Measurements from ENCODE around the gene PRKCSH. TPM values are rescaled to one million over a fixed set of nuclear protein-coding genes. Genes with fewer than 3 reads are reported as not detected.

Gene PRKCSH
- total RNA-seq, 2 experiments from 2014 or later, result 225 to 269 TPM

GRCh38 chr19:11437955-11438354, 2.5 kb downstream of the PRKCSH start:
- ChIA-PET POLR2A (no interaction called here), CTCF (interaction anchor here (0.6 to 0.8 kb wide), 2 partner anchors 94 to 311 kb away, joined by 3 read pairs; no protein-coding TSS in a partner anchor)
- no peaks in the 10 kb centered on the region for H3K9me3 Mint-ChIP-seq (ENCODE audit: low read depth)
- DNase-seq (no peak), ATAC-seq (no peak)
- H3K27me3 Mint-ChIP-seq, result no peaks in the 10 kb centered on the region
- peaks cover 16% of the 10 kb centered on the region for H3K4me1 Mint-ChIP-seq
- intact Hi-C loops (cut with DNase I, micrococcal nuclease), result loop anchor here in 1 of 2 experiments (5.0 kb wide), 1 partner anchor 299 kb away; the partner anchor contains the start of gene ZNF823
- H3K36me3 Mint-ChIP-seq (ENCODE audit: low read depth), result peaks cover 35% of the 10 kb centered on the region
- H3K27ac Mint-ChIP-seq, result peak overlapping the region; percentile 5
- peak overlapping the region; percentile 43 for H3K4me3 Mint-ChIP-seq

- ChIA-PET POLR2A (interaction anchor here (0.8 kb wide), 1 partner anchor 9 kb away, joined by 8 read pairs; the partner anchor contains the start of genes ODAD3 and PRKCSH), CTCF (interaction anchor here (0.6 kb wide), 1 partner anchor 53 kb away, joined by 4 read pairs; no protein-coding TSS in a partner anchor)
- H3K4me3 Mint-ChIP-seq, result no peak overlapping the region
- H3K4me1 Mint-ChIP-seq, result peaks cover 2% of the 10 kb centered on the region
- no peaks in the 10 kb centered on the region for H3K9me3 Mint-ChIP-seq (ENCODE audit: low read depth)
- ATAC-seq (no peak), DNase-seq (no peak)
- no peak overlapping the region for H3K27ac Mint-ChIP-seq
- H3K36me3 Mint-ChIP-seq (ENCODE audit: low read depth), result peaks cover 26% of the 10 kb centered on the region
- no peaks in the 10 kb centered on the region for H3K27me3 Mint-ChIP-seq
- intact Hi-C loops (cut with DNase I, micrococcal nuclease), result no loop called here
Observed at GRCh38 chr19:11444059-11444458, 8.6 kb downstream of the PRKCSH start.

GRCh38 chr19:11445141-11445540, 9.7 kb downstream of the PRKCSH start:
- peaks cover 2% of the 10 kb centered on the region for H3K4me1 Mint-ChIP-seq
- H3K27ac Mint-ChIP-seq, result no peak overlapping the region
- H3K27me3 Mint-ChIP-seq, result no peaks in the 10 kb centered on the region
- POLR2A ChIA-PET, result interaction anchor here (0.6 kb wide), 1 partner anchor 15 kb away, joined by 4 read pairs; no protein-coding TSS in a partner anchor
- no peaks in the 10 kb centered on the region for H3K9me3 Mint-ChIP-seq (ENCODE audit: low read depth)
- peaks cover 30% of the 10 kb centered on the region for H3K36me3 Mint-ChIP-seq (ENCODE audit: low read depth)
- intact Hi-C loops (cut with DNase I, micrococcal nuclease), result no loop called here
- no peak overlapping the region for H3K4me3 Mint-ChIP-seq
- no peak for ATAC-seq
- DNase-seq, result no peak
- CTCF ChIA-PET, result no interaction called here

GRCh38 chr19:11446271-11446651, 10.8 kb downstream of the PRKCSH start:
- Mint-ChIP-seq H3K36me3 (ENCODE audit: low read depth) (peaks cover 25% of the 10 kb centered on the region), H3K27ac (no peak overlapping the region), H3K27me3 (no peaks in the 10 kb centered on the region), H3K4me1 (no peaks in the 10 kb centered on the region), H3K4me3 (no peak overlapping the region), H3K9me3 (ENCODE audit: low read depth) (no peaks in the 10 kb centered on the region)
- CTCF ChIA-PET, result no interaction called here
- DNase-seq, result no peak
- POLR2A ChIA-PET, result no interaction called here
- ATAC-seq, result no peak
- intact Hi-C loops (cut with DNase I, micrococcal nuclease), result no loop called here

GRCh38 chr19:11446652-11447301, 11.3 kb downstream of the PRKCSH start:
- DNase-seq, result peak; percentile 66
- Mint-ChIP-seq H3K4me3 (no peak overlapping the region), H3K4me1 (no peaks in the 10 kb centered on the region), H3K9me3 (ENCODE audit: low read depth) (no peaks in the 10 kb centered on the region), H3K36me3 (ENCODE audit: low read depth) (peaks cover 22% of the 10 kb centered on the region), H3K27ac (no peak overlapping the region), H3K27me3 (no peaks in the 10 kb centered on the region)
- ChIA-PET CTCF (interaction anchor here (0.5 kb wide), 1 partner anchor 89 kb away, joined by 3 read pairs; no protein-coding TSS in a partner anchor), POLR2A (no interaction called here)
- intact Hi-C loops (cut with DNase I, micrococcal nuclease), result no loop called here
- ATAC-seq, result peak; percentile 57

- Mint-ChIP-seq H3K27me3 (no peaks in the 10 kb centered on the region), H3K4me3 (no peak overlapping the region), H3K4me1 (no peaks in the 10 kb centered on the region), H3K27ac (no peak overlapping the region), H3K9me3 (ENCODE audit: low read depth) (no peaks in the 10 kb centered on the region), H3K36me3 (ENCODE audit: low read depth) (peaks cover 18% of the 10 kb centered on the region)
- no peak for ATAC-seq
- intact Hi-C loops (cut with DNase I, micrococcal nuclease), result no loop called here
- DNase-seq, result no peak
- ChIA-PET CTCF (interaction anchor here (0.5 to 1.8 kb wide), 5 partner anchors 35 to 154 kb away, joined by 3 to 4 read pairs (median 3); no protein-coding TSS in a partner anchor), POLR2A (no interaction called here)
Observed at GRCh38 chr19:11447347-11448262, 12.2 kb downstream of the PRKCSH start.

GRCh38 chr19:11448410-11448809, 13.0 kb downstream of the PRKCSH start:
- ATAC-seq (no peak), DNase-seq (no peak)
- peaks cover 16% of the 10 kb centered on the region for H3K36me3 Mint-ChIP-seq (ENCODE audit: low read depth)
- H3K4me3 Mint-ChIP-seq, result no peak overlapping the region
- no peaks in the 10 kb centered on the region for H3K4me1 Mint-ChIP-seq
- H3K27ac Mint-ChIP-seq, result no peak overlapping the region
- intact Hi-C loops (cut with DNase I, micrococcal nuclease), result no loop called here
- ChIA-PET POLR2A (no interaction called here), CTCF (interaction anchor here (0.5 to 1.8 kb wide), 4 partner anchors 34 to 155 kb away, joined by 3 to 4 read pairs (median 4); no protein-coding TSS in a partner anchor)
- no peaks in the 10 kb centered on the region for H3K9me3 Mint-ChIP-seq (ENCODE audit: low read depth)
- H3K27me3 Mint-ChIP-seq, result no peaks in the 10 kb centered on the region

GRCh38 chr19:11448923-11449554, 13.6 kb downstream of the PRKCSH start:
- H3K27ac Mint-ChIP-seq, result no peak overlapping the region
- H3K9me3 Mint-ChIP-seq (ENCODE audit: low read depth), result no peaks in the 10 kb centered on the region
- intact Hi-C loops (cut with DNase I, micrococcal nuclease), result no loop called here
- CTCF ChIA-PET, result interaction anchor here (0.6 to 1.8 kb wide), 4 partner anchors 12 to 69 kb away, joined by 3 to 4 read pairs (median 4); no protein-coding TSS in a partner anchor
- H3K27me3 Mint-ChIP-seq, result no peaks in the 10 kb centered on the region
- DNase-seq, result no peak
- POLR2A ChIA-PET, result no interaction called here
- no peak overlapping the region for H3K4me3 Mint-ChIP-seq
- ATAC-seq, result no peak
- H3K36me3 Mint-ChIP-seq (ENCODE audit: low read depth), result peaks cover 15% of the 10 kb centered on the region
- H3K4me1 Mint-ChIP-seq, result no peaks in the 10 kb centered on the region

GRCh38 chr19:11450570-11451326, 15.3 kb downstream of the PRKCSH start:
- H3K9me3 Mint-ChIP-seq (ENCODE audit: low read depth), result no peaks in the 10 kb centered on the region
- ATAC-seq (no peak), DNase-seq (no peak)
- CTCF ChIA-PET, result interaction anchor here (0.7 to 1.5 kb wide), 2 partner anchors 16 to 415 kb away, joined by 3 to 5 read pairs; partner anchors contain the start of genes ODAD3 and PRKCSH
- no peak overlapping the region for H3K4me3 Mint-ChIP-seq
- H3K27ac Mint-ChIP-seq, result no peak overlapping the region
- intact Hi-C loops (cut with DNase I, micrococcal nuclease), result no loop called here
- no peaks in the 10 kb centered on the region for H3K27me3 Mint-ChIP-seq
- H3K4me1 Mint-ChIP-seq, result no peaks in the 10 kb centered on the region
- H3K36me3 Mint-ChIP-seq (ENCODE audit: low read depth), result peaks cover 7% of the 10 kb centered on the region
- POLR2A ChIA-PET, result interaction anchor here (0.7 kb wide), 1 partner anchor 895 kb away, joined by 3 read pairs; no protein-coding TSS in a partner anchor

GRCh38 chr19:11451327-11451870, 16.0 kb downstream of the PRKCSH start:
- CTCF ChIA-PET, result no interaction called here
- Mint-ChIP-seq H3K9me3 (ENCODE audit: low read depth) (no peaks in the 10 kb centered on the region), H3K4me1 (no peaks in the 10 kb centered on the region), H3K27me3 (no peaks in the 10 kb centered on the region), H3K36me3 (ENCODE audit: low read depth) (peaks cover 7% of the 10 kb centered on the region), H3K4me3 (no peak overlapping the region), H3K27ac (no peak overlapping the region)
- ATAC-seq, result no peak
- POLR2A ChIA-PET, result no interaction called here
- DNase-seq, result no peak
- intact Hi-C loops (cut with DNase I, micrococcal nuclease), result no loop called here

Data from activated CD4-positive, alpha-beta T cell treated with anti-CD3 and anti-CD28 coated beads for 36 hours (primary cell).